ENCODE results near the gene ACOT7. TPM values are rescaled to one million over a fixed set of nuclear protein-coding genes. Genes with fewer than 3 reads are reported as not detected.

Gene ACOT7
- total and polyA plus RNA-seq, 2 donors = 14.2 to 22.2 TPM

DNA sequence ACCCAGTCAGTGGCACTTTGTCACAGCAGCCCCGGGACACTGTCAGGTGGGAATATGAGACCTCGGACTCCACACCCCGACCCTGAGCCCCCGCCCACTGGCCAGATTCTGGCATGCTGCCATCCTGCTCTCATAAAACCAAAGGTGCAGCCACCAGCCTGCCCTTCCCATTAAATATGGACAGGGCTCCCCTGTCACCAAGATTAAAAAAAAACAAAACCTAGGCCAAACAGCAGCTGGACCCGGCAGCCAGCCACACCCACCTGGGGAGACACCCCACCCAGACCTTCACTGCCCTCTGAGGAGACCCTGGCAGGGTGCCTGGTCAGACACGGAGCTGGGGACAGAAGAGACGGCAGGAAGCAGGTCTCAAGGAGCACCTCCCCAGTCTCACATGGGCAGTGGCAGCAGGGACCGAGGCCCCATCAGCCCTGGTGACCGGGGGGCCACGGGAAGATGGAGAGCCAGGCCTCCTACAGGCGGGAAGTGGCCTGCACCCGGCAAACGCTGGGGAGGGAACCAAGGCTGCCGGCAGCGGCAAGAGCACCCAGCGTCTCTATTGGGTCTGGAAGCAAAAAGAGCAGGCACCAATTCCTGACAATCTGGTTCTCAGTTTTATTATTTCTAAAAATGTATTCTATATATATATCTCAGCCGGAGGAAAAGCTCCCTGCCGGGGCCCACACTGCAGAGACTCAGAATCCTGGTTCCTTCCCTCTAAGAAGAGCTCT lies 61.9 kb downstream of the ACOT7 start:
- Histone ChIP-seq H3K4me3 (ENCODE audit: low read length in 2 of 2) (no peak overlapping the region), H3K9me3 (ENCODE audit: control insufficient read depth in 2 of 2, insufficient read depth in 1 of 2, low read length in 1 of 2) (no peaks in the 10 kb centered on the region), H3K27ac (ENCODE audit: low read depth in 1 of 2, low read length in 1 of 2) (no peak overlapping the region), H3K4me1 (ENCODE audit: control insufficient read depth in 2 of 2, insufficient read depth in 2 of 2, low read length in 2 of 2) (no peaks in the 10 kb centered on the region), H3K27me3 (ENCODE audit: control insufficient read depth in 2 of 2, insufficient read depth in 1 of 2, low read length in 1 of 2) (no peaks in the 10 kb centered on the region), H3K36me3 (ENCODE audit: control insufficient read depth in 2 of 2, insufficient read depth in 2 of 2, low read length in 1 of 2) (peaks cover 3 to 35% of the 10 kb centered on the region in 2 donors)
- WGBS = 96% methylated on average over 18 of the region's 18 CpGs
- no peak for DNase-seq (ENCODE audit: low read depth in 6 of 9, low spot score in 9 of 9)

- DNase-seq (ENCODE audit: low read depth in 6 of 9, low spot score in 9 of 9) = no peak
- H3K36me3 ChIP-seq (ENCODE audit: control insufficient read depth in 2 of 2, insufficient read depth in 2 of 2, low read length in 1 of 2) = peaks cover 3 to 33% of the 10 kb centered on the region in 2 donors
- H3K9me3 ChIP-seq (ENCODE audit: control insufficient read depth in 2 of 2, insufficient read depth in 1 of 2, low read length in 1 of 2) = no peaks in the 10 kb centered on the region
- no peak overlapping the region for H3K4me3 ChIP-seq (ENCODE audit: low read length in 2 of 2)
- H3K27ac ChIP-seq (ENCODE audit: low read depth in 1 of 2, low read length in 1 of 2) = no peak overlapping the region
- H3K27me3 ChIP-seq (ENCODE audit: control insufficient read depth in 2 of 2, insufficient read depth in 1 of 2, low read length in 1 of 2) = no peaks in the 10 kb centered on the region
- 97% methylated on average over 16 of the region's 16 CpGs for WGBS
- H3K4me1 ChIP-seq (ENCODE audit: control insufficient read depth in 2 of 2, insufficient read depth in 2 of 2, low read length in 2 of 2) = no peaks in the 10 kb centered on the region
Measured at GRCh38 chr1:6330410-6330911, 63.1 kb downstream of the ACOT7 start.

DNA sequence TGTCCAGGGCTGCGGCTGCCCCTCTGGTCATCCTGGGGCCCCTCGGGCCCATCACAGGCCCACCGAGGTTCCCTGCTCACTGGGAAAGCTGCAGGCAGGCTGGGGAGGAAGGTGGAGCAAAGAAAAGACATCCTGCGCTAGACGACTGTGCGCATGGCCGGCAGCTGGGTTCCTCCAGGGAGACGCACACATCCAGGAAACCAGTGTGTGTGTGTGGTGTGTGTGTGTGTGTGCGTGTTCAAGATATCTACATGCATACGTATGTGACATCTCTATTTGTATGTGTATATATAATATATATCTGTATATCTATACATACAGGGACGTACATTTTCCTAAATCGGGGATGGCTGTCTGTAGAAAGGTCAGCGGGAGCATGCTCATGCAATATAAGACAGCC lies 63.7 kb downstream of the ACOT7 start:
- no peak overlapping the region for H3K4me3 ChIP-seq (ENCODE audit: low read length in 2 of 2)
- no peak for DNase-seq (ENCODE audit: low read depth in 6 of 9, low spot score in 9 of 9)
- no peaks in the 10 kb centered on the region for H3K9me3 ChIP-seq (ENCODE audit: control insufficient read depth in 2 of 2, insufficient read depth in 1 of 2, low read length in 1 of 2)
- WGBS = 83% methylated on average over 13 of the region's 13 CpGs
- peaks cover 3 to 33% of the 10 kb centered on the region in 2 donors for H3K36me3 ChIP-seq (ENCODE audit: control insufficient read depth in 2 of 2, insufficient read depth in 2 of 2, low read length in 1 of 2)
- no peaks in the 10 kb centered on the region for H3K4me1 ChIP-seq (ENCODE audit: control insufficient read depth in 2 of 2, insufficient read depth in 2 of 2, low read length in 2 of 2)
- no peak overlapping the region for H3K27ac ChIP-seq (ENCODE audit: low read depth in 1 of 2, low read length in 1 of 2)
- H3K27me3 ChIP-seq (ENCODE audit: control insufficient read depth in 2 of 2, insufficient read depth in 1 of 2, low read length in 1 of 2) = no peaks in the 10 kb centered on the region

DNA sequence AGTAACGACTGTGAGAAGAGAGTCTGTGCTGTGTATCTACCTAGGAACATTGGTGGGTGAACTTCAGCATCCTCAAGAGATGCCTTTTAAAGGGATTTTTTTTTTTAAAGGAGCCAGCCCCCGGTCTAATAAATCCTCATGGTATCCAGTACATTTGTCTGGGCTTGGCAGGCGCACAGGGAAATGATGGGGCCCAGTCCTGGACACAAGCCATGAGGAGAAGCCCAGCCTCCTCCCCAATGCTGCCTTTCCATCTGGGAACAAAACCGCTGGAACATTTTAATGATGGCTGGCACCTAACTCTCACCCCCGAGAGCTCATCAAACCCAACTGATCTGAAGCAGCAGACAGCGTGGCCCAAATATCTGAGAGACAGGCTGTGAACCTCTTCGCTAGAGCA lies 64.2 kb downstream of the ACOT7 start:
- WGBS = 96% methylated on average over 7 of the region's 7 CpGs
- Histone ChIP-seq H3K4me1 (ENCODE audit: control insufficient read depth in 2 of 2, insufficient read depth in 2 of 2, low read length in 2 of 2) (no peaks in the 10 kb centered on the region), H3K36me3 (ENCODE audit: control insufficient read depth in 2 of 2, insufficient read depth in 2 of 2, low read length in 1 of 2) (peaks cover 3 to 32% of the 10 kb centered on the region in 2 donors), H3K4me3 (ENCODE audit: low read length in 2 of 2) (no peak overlapping the region), H3K9me3 (ENCODE audit: control insufficient read depth in 2 of 2, insufficient read depth in 1 of 2, low read length in 1 of 2) (no peaks in the 10 kb centered on the region), H3K27ac (ENCODE audit: low read depth in 1 of 2, low read length in 1 of 2) (no peak overlapping the region), H3K27me3 (ENCODE audit: control insufficient read depth in 2 of 2, insufficient read depth in 1 of 2, low read length in 1 of 2) (no peaks in the 10 kb centered on the region)
- DNase-seq (ENCODE audit: low read depth in 6 of 9, low spot score in 9 of 9) = no peak

- no peaks in the 10 kb centered on the region for H3K27me3 ChIP-seq (ENCODE audit: control insufficient read depth in 2 of 2, insufficient read depth in 1 of 2, low read length in 1 of 2)
- peaks cover 3 to 27% of the 10 kb centered on the region in 2 donors for H3K36me3 ChIP-seq (ENCODE audit: control insufficient read depth in 2 of 2, insufficient read depth in 2 of 2, low read length in 1 of 2)
- H3K4me3 ChIP-seq (ENCODE audit: low read length in 2 of 2) = no peak overlapping the region
- no peak overlapping the region for H3K27ac ChIP-seq (ENCODE audit: low read depth in 1 of 2, low read length in 1 of 2)
- no peaks in the 10 kb centered on the region for H3K9me3 ChIP-seq (ENCODE audit: control insufficient read depth in 2 of 2, insufficient read depth in 1 of 2, low read length in 1 of 2)
- no peaks in the 10 kb centered on the region for H3K4me1 ChIP-seq (ENCODE audit: control insufficient read depth in 2 of 2, insufficient read depth in 2 of 2, low read length in 2 of 2)
- DNase-seq (ENCODE audit: low read depth in 6 of 9, low spot score in 9 of 9) = no peak
- 95% methylated on average over 12 of the region's 12 CpGs for WGBS
Measured at GRCh38 chr1:6328696-6329095, 64.9 kb downstream of the ACOT7 start.

DNA sequence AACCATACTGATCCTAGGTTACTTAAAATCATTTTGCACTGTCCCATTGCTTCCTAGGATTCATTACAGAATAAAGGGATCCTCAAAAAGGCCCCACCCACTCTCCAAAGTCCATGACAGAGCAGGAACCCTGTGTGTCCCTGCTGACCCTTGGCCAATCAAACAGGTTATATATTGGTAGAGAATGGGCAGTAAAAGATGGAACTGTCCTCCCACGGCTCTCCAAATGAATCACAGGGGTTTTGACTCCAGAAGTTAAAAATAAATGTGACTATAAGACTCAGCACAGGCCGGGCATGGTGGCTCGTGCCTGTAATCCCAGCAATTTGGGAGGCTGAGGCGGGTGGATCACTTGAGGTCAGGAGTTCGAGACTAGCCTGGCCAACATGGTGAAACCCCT lies 65.5 kb downstream of the ACOT7 start:
- 96% methylated on average over 5 of the region's 5 CpGs for WGBS

GRCh38 chr1:6325482-6325881 lies 68.1 kb downstream of the ACOT7 start:
- DNase-seq (ENCODE audit: low read depth in 6 of 9, low spot score in 9 of 9) = no peak
- no peaks in the 10 kb centered on the region for H3K4me1 ChIP-seq (ENCODE audit: control insufficient read depth in 2 of 2, insufficient read depth in 2 of 2, low read length in 2 of 2)
- WGBS = 93% methylated on average over 7 of the region's 7 CpGs
- no peak overlapping the region for H3K27ac ChIP-seq (ENCODE audit: low read depth in 1 of 2, low read length in 1 of 2)
- no peaks in the 10 kb centered on the region for H3K27me3 ChIP-seq (ENCODE audit: control insufficient read depth in 2 of 2, insufficient read depth in 1 of 2, low read length in 1 of 2)
- no peak overlapping the region for H3K4me3 ChIP-seq (ENCODE audit: low read length in 2 of 2)
- peaks cover 0 to 10% of the 10 kb centered on the region in 2 donors for H3K36me3 ChIP-seq (ENCODE audit: control insufficient read depth in 2 of 2, insufficient read depth in 2 of 2, low read length in 1 of 2)
- H3K9me3 ChIP-seq (ENCODE audit: control insufficient read depth in 2 of 2, insufficient read depth in 1 of 2, low read length in 1 of 2) = no peaks in the 10 kb centered on the region

More for the DNA sequence above, 65.5 kb downstream of the ACOT7 start:
- H3K9me3 ChIP-seq (ENCODE audit: control insufficient read depth in 2 of 2, insufficient read depth in 1 of 2, low read length in 1 of 2) = no peaks in the 10 kb centered on the region
- H3K36me3 ChIP-seq (ENCODE audit: control insufficient read depth in 2 of 2, insufficient read depth in 2 of 2, low read length in 1 of 2) = peaks cover 3 to 24% of the 10 kb centered on the region in 2 donors
- no peak for DNase-seq (ENCODE audit: low read depth in 6 of 9, low spot score in 9 of 9)
- H3K27me3 ChIP-seq (ENCODE audit: control insufficient read depth in 2 of 2, insufficient read depth in 1 of 2, low read length in 1 of 2) = no peaks in the 10 kb centered on the region
- no peak overlapping the region for H3K4me3 ChIP-seq (ENCODE audit: low read length in 2 of 2)
- H3K27ac ChIP-seq (ENCODE audit: low read depth in 1 of 2, low read length in 1 of 2) = no peak overlapping the region
- no peaks in the 10 kb centered on the region for H3K4me1 ChIP-seq (ENCODE audit: control insufficient read depth in 2 of 2, insufficient read depth in 2 of 2, low read length in 2 of 2)

DNA sequence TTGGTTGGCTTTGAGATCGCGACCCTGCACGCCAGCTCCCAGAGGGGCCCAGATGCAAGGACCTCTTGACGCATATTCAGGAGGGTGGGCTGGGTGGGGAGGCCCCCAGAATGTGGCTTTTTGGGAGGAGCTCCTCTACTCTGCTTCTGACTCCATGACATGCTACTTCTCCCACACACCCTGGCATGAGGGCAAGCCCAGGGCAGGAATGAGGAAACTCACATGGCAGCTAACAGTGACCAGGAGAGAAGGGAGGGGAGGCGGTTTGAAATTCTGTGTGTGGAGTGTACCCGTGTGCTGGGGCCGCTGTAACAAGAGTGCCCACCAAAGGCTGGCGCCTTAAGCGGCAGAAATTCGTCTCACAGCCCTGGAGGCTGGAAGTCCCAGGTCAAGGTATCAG lies 71.4 kb downstream of the ACOT7 start:
- Histone ChIP-seq H3K36me3 (ENCODE audit: control insufficient read depth in 2 of 2, insufficient read depth in 2 of 2, low read length in 1 of 2) (peaks cover 0 to 7% of the 10 kb centered on the region in 2 donors), H3K27ac (ENCODE audit: low read depth in 1 of 2, low read length in 1 of 2) (no peak overlapping the region), H3K4me1 (ENCODE audit: control insufficient read depth in 2 of 2, insufficient read depth in 2 of 2, low read length in 2 of 2) (peaks cover 2 to 6% of the 10 kb centered on the region in 2 donors), H3K27me3 (ENCODE audit: control insufficient read depth in 2 of 2, insufficient read depth in 1 of 2, low read length in 1 of 2) (no peaks in the 10 kb centered on the region), H3K4me3 (ENCODE audit: low read length in 2 of 2) (no peak overlapping the region), H3K9me3 (ENCODE audit: control insufficient read depth in 2 of 2, insufficient read depth in 1 of 2, low read length in 1 of 2) (no peaks in the 10 kb centered on the region)
- no peak for DNase-seq (ENCODE audit: low read depth in 6 of 9, low spot score in 9 of 9)
- WGBS = 97% methylated on average over 10 of the region's 10 CpGs

GRCh38 chr1:6321205-6321604 lies 72.4 kb downstream of the ACOT7 start:
- H3K4me1 ChIP-seq (ENCODE audit: control insufficient read depth in 2 of 2, insufficient read depth in 2 of 2, low read length in 2 of 2) = peaks cover 7 to 16% of the 10 kb centered on the region in 2 donors
- H3K36me3 ChIP-seq (ENCODE audit: control insufficient read depth in 2 of 2, insufficient read depth in 2 of 2, low read length in 1 of 2) = peaks cover 0 to 3% of the 10 kb centered on the region in 2 donors
- no peak overlapping the region for H3K4me3 ChIP-seq (ENCODE audit: low read length in 2 of 2)
- 92% methylated on average over 8 of the region's 8 CpGs for WGBS
- DNase-seq (ENCODE audit: low read depth in 6 of 9, low spot score in 9 of 9) = no peak
- no peak overlapping the region for H3K27ac ChIP-seq (ENCODE audit: low read depth in 1 of 2, low read length in 1 of 2)
- H3K27me3 ChIP-seq (ENCODE audit: control insufficient read depth in 2 of 2, insufficient read depth in 1 of 2, low read length in 1 of 2) = no peaks in the 10 kb centered on the region
- no peaks in the 10 kb centered on the region for H3K9me3 ChIP-seq (ENCODE audit: control insufficient read depth in 2 of 2, insufficient read depth in 1 of 2, low read length in 1 of 2)
